ENCODE results near the gene MROH7.

Gene MROH7

GRCh38 chr1:54685335-54685905 lies 43.8 kb downstream of the MROH7 start:
- H3K4me3 Mint-ChIP-seq, result no peak overlapping the region
- no peak overlapping the region for H3K27ac Mint-ChIP-seq
- no peaks in the 10 kb centered on the region for H3K36me3 Mint-ChIP-seq (ENCODE audit: low read depth)
- H3K27me3 Mint-ChIP-seq (ENCODE audit: low read depth, poor library complexity), result peaks cover 18% of the 10 kb centered on the region
- no peak for DNase-seq
- no peak for TF ChIP-seq CTCF (IDR thresholded peaks at IDR 0.05)
- peaks cover 20% of the 10 kb centered on the region for H3K4me1 Mint-ChIP-seq
- no peaks in the 10 kb centered on the region for H3K9me3 Mint-ChIP-seq

GRCh38 chr1:54686155-54686554 lies 44.6 kb downstream of the MROH7 start:
- Mint-ChIP-seq H3K4me1 (peaks cover 13% of the 10 kb centered on the region), H3K27ac (no peak overlapping the region), H3K9me3 (no peaks in the 10 kb centered on the region), H3K4me3 (no peak overlapping the region), H3K27me3 (ENCODE audit: low read depth, poor library complexity) (peaks cover 18% of the 10 kb centered on the region), H3K36me3 (ENCODE audit: low read depth) (no peaks in the 10 kb centered on the region)
- TF ChIP-seq CTCF (IDR thresholded peaks at IDR 0.05), result no peak
- DNase-seq, result no peak

GRCh38 chr1:54694771-54695170 lies 53.2 kb downstream of the MROH7 start:
- H3K36me3 Mint-ChIP-seq (ENCODE audit: low read depth), result no peaks in the 10 kb centered on the region
- peaks cover 22% of the 10 kb centered on the region for H3K27me3 Mint-ChIP-seq (ENCODE audit: low read depth, poor library complexity)
- H3K9me3 Mint-ChIP-seq, result no peaks in the 10 kb centered on the region
- H3K27ac Mint-ChIP-seq, result no peak overlapping the region
- DNase-seq, result no peak
- no peak for TF ChIP-seq CTCF (IDR thresholded peaks at IDR 0.05)
- peaks cover 6% of the 10 kb centered on the region for H3K4me1 Mint-ChIP-seq
- no peak overlapping the region for H3K4me3 Mint-ChIP-seq

- no peaks in the 10 kb centered on the region for H3K9me3 Mint-ChIP-seq
- no peak overlapping the region for H3K4me3 Mint-ChIP-seq
- H3K27me3 Mint-ChIP-seq (ENCODE audit: low read depth, poor library complexity), result peaks cover 26% of the 10 kb centered on the region
- no peak for DNase-seq
- no peaks in the 10 kb centered on the region for H3K36me3 Mint-ChIP-seq (ENCODE audit: low read depth)
- no peak overlapping the region for H3K27ac Mint-ChIP-seq
- peaks cover 6% of the 10 kb centered on the region for H3K4me1 Mint-ChIP-seq
- no peak for TF ChIP-seq CTCF (IDR thresholded peaks at IDR 0.05)
Observed at GRCh38 chr1:54695221-54695620, 53.6 kb downstream of the MROH7 start.

- Mint-ChIP-seq H3K27ac (no peak overlapping the region), H3K4me3 (no peak overlapping the region), H3K4me1 (peaks cover 6% of the 10 kb centered on the region), H3K36me3 (ENCODE audit: low read depth) (no peaks in the 10 kb centered on the region), H3K27me3 (ENCODE audit: low read depth, poor library complexity) (peaks cover 32% of the 10 kb centered on the region), H3K9me3 (no peaks in the 10 kb centered on the region)
- no peak for DNase-seq
- TF ChIP-seq CTCF (IDR thresholded peaks at IDR 0.05), result no peak
Observed at GRCh38 chr1:54695764-54696163, 54.2 kb downstream of the MROH7 start.

- TF ChIP-seq CTCF (IDR thresholded peaks at IDR 0.05), result no peak
- H3K36me3 Mint-ChIP-seq (ENCODE audit: low read depth), result no peaks in the 10 kb centered on the region
- peaks cover 36% of the 10 kb centered on the region for H3K27me3 Mint-ChIP-seq (ENCODE audit: low read depth, poor library complexity)
- no peak overlapping the region for H3K4me3 Mint-ChIP-seq
- no peaks in the 10 kb centered on the region for H3K9me3 Mint-ChIP-seq
- peaks cover 6% of the 10 kb centered on the region for H3K4me1 Mint-ChIP-seq
- no peak overlapping the region for H3K27ac Mint-ChIP-seq
- no peak for DNase-seq
Observed at GRCh38 chr1:54696262-54696661, 54.7 kb downstream of the MROH7 start.

All from nephron progenitor cell (in vitro differentiated cells).